HG02885 (cell line): Measurements from ENCODE around the gene TBXT.
A peak's percentile ranks its signal among the peaks of the same experiment; 100 is the strongest.
"Not testable (repeated sequence)": the region's sequence is repeated elsewhere in the genome, so short reads cannot be mapped to it uniquely, and the experiment has no call there.

Experiments used
- ATAC-seq: cut with Tn5 transposase; IDR thresholded peaks from one replicate; pipeline ENCODE4 v1.9.1; 2021; ENCODE audit warnings: mild to moderate bottlenecking; ENCODE audit not compliant: unreplicated experiment, poor library complexity

TBXT gene

GRCh38 chr6:166167801-166168615 is at the start of gene TBXT:
TBXT (minus strand) TSS chr6:166167851; CDS start chr6:166167591, 260 bp downstream.
- peak; percentile 57 for ATAC-seq

GRCh38 chr6:166207284-166207561 is 39.6 kb upstream of the TBXT start:
- ATAC-seq, result no peak

GRCh38 chr6:166206510-166207283 is 39.0 kb upstream of the TBXT start:
- no peak for ATAC-seq

- no peak for ATAC-seq
Measured at GRCh38 chr6:166206066-166206465, 38.4 kb upstream of the TBXT start.

GRCh38 chr6:166204852-166205650 is 37.4 kb upstream of the TBXT start:
- ATAC-seq, result no peak

GRCh38 chr6:166203641-166204222 is 36.1 kb upstream of the TBXT start:
- no peak for ATAC-seq

GRCh38 chr6:166203003-166203640 is 35.5 kb upstream of the TBXT start:
- no peak for ATAC-seq

GRCh38 chr6:166202321-166202733 is 34.7 kb upstream of the TBXT start:
- peak; percentile 71 for ATAC-seq

GRCh38 chr6:166201878-166202277 is 34.2 kb upstream of the TBXT start:
- peak; percentile 28 for ATAC-seq

GRCh38 chr6:166197361-166197760 is 29.7 kb upstream of the TBXT start:
- no peak for ATAC-seq

GRCh38 chr6:166195860-166196238 is 28.2 kb upstream of the TBXT start:
- no peak for ATAC-seq

- no peak for ATAC-seq
Measured at GRCh38 chr6:166194914-166195859, 27.5 kb upstream of the TBXT start.

GRCh38 chr6:166192557-166192956 is 24.9 kb upstream of the TBXT start:
- no peak for ATAC-seq

- no peak for ATAC-seq
Measured at GRCh38 chr6:166192136-166192535, 24.5 kb upstream of the TBXT start.

GRCh38 chr6:166179704-166180103 is 12.1 kb upstream of the TBXT start:
- ATAC-seq, result peak; percentile 59

GRCh38 chr6:166176106-166176505 is 8.5 kb upstream of the TBXT start:
- ATAC-seq, result no peak

GRCh38 chr6:166175093-166175492 is 7.4 kb upstream of the TBXT start:
- not testable (repeated sequence) for ATAC-seq

GRCh38 chr6:166174031-166174430 is 6.4 kb upstream of the TBXT start:
- ATAC-seq, result peak; percentile 49
